ENCODE results near the gene SIN3B.

The SIN3B gene

DNA sequence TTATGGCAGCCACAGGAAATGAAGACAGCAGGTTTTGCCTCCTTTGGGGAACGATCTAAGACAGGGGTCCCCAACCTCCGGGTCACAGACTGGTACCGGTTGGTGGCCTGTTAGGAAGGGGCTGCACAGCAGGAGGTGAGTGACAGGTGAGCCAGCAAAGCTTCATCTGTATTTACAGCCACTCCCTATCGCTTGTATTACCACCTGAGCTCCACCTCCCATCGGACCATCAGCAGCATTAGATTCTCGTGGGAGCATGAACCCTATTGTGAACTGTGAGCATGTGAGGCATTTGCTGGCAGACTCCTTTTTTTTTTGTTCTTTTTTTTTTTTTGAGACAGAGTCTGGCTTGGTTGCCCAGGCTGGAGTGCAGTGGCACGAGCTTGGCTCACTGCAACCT lies 81.8 kb downstream of the SIN3B start:
- H3K9me2 ChIP-seq (replicated peaks; ENCODE audit: low read depth, low read length): no peaks in the 10 kb centered on the region
- H3K79me2 ChIP-seq (ENCODE audit: insufficient read depth, low read length): no peaks in the 10 kb centered on the region
- H3F3A ChIP-seq (ENCODE audit: low read depth): no peaks in the 10 kb centered on the region
- no peak overlapping the region for H3K4me3 ChIP-seq (ENCODE audit: low read length, poor library complexity, severe bottlenecking)
- H3K4me1 ChIP-seq (ENCODE audit: insufficient read depth, low read length, poor library complexity, severe bottlenecking): no peaks in the 10 kb centered on the region
- no peak overlapping the region for H3K4me2 ChIP-seq (ENCODE audit: low read depth, low read length, poor library complexity, severe bottlenecking)
- H4K20me1 ChIP-seq (ENCODE audit: insufficient read depth, low read length, poor library complexity, severe bottlenecking): no peaks in the 10 kb centered on the region
- no peak overlapping the region for H3K9ac ChIP-seq (ENCODE audit: low read depth, low read length, poor library complexity, severe bottlenecking)
- H3K9me3 ChIP-seq (ENCODE audit: insufficient read depth, low read depth, low read length): peaks cover 4% of the 10 kb centered on the region; the same call in 1 of the 2 replicates
- H3K27me3 ChIP-seq (ENCODE audit: insufficient read depth, low read length, poor library complexity, severe bottlenecking): no peaks in the 10 kb centered on the region
- TF ChIP-seq, protein P1, sequence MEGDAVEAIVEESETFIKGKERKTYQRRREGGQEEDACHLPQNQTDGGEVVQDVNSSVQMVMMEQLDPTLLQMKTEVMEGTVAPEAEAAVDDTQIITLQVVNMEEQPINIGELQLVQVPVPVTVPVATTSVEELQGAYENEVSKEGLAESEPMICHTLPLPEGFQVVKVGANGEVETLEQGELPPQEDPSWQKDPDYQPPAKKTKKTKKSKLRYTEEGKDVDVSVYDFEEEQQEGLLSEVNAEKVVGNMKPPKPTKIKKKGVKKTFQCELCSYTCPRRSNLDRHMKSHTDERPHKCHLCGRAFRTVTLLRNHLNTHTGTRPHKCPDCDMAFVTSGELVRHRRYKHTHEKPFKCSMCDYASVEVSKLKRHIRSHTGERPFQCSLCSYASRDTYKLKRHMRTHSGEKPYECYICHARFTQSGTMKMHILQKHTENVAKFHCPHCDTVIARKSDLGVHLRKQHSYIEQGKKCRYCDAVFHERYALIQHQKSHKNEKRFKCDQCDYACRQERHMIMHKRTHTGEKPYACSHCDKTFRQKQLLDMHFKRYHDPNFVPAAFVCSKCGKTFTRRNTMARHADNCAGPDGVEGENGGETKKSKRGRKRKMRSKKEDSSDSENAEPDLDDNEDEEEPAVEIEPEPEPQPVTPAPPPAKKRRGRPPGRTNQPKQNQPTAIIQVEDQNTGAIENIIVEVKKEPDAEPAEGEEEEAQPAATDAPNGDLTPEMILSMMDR (conservative IDR thresholded peaks at IDR 0.05; ENCODE audit: low read length): no peak
- TF ChIP-seq EZH2phosphoT487 (IDR thresholded peaks at IDR 0.05; ENCODE audit: borderline replicate concordance): no peak
- H3K36me3 ChIP-seq (ENCODE audit: insufficient read depth, low read length): no peaks in the 10 kb centered on the region
- no peak overlapping the region for H2AFZ ChIP-seq (ENCODE audit: low read length)

DNA sequence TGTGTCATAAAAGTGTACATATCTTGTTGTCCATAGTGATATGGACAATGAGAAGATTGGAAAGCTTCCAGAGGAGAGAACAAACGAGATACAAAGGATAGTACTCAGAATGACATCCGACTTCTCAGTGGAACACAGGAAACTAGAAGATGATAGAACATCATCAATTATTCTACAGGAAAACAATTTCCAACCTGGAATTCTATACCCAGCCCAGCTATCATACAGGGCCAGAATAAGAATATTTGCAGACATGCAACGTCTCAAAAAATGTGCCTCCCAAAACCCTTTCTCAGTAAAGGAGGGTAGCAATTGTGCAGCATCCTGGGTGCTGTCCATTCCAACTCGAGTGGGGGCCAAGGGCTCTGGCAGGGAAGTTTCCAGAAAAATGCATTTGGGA lies 83.6 kb downstream of the SIN3B start:
- Histone ChIP-seq H3K4me1 (ENCODE audit: insufficient read depth, low read length, poor library complexity, severe bottlenecking) (no peaks in the 10 kb centered on the region), H3K9me2 (replicated peaks; ENCODE audit: low read depth, low read length) (no peaks in the 10 kb centered on the region), H3K36me3 (ENCODE audit: insufficient read depth, low read length) (no peaks in the 10 kb centered on the region), H3K79me2 (ENCODE audit: insufficient read depth, low read length) (no peaks in the 10 kb centered on the region), H2AFZ (ENCODE audit: low read length) (no peak overlapping the region), H3F3A (ENCODE audit: low read depth) (no peaks in the 10 kb centered on the region), H4K20me1 (ENCODE audit: insufficient read depth, low read length, poor library complexity, severe bottlenecking) (no peaks in the 10 kb centered on the region), H3K9me3 (ENCODE audit: insufficient read depth, low read depth, low read length) (peaks cover 4% of the 10 kb centered on the region; the same call in 1 of the 2 replicates), H3K9ac (ENCODE audit: low read depth, low read length, poor library complexity, severe bottlenecking) (no peak overlapping the region), H3K4me3 (ENCODE audit: low read length, poor library complexity, severe bottlenecking) (no peak overlapping the region), H3K4me2 (ENCODE audit: low read depth, low read length, poor library complexity, severe bottlenecking) (no peak overlapping the region), H3K27me3 (ENCODE audit: insufficient read depth, low read length, poor library complexity, severe bottlenecking) (no peaks in the 10 kb centered on the region)
- TF ChIP-seq, protein P1 (conservative IDR thresholded peaks at IDR 0.05; ENCODE audit: low read length): no peak
- no peak for TF ChIP-seq EZH2phosphoT487 (IDR thresholded peaks at IDR 0.05; ENCODE audit: borderline replicate concordance)

DNA sequence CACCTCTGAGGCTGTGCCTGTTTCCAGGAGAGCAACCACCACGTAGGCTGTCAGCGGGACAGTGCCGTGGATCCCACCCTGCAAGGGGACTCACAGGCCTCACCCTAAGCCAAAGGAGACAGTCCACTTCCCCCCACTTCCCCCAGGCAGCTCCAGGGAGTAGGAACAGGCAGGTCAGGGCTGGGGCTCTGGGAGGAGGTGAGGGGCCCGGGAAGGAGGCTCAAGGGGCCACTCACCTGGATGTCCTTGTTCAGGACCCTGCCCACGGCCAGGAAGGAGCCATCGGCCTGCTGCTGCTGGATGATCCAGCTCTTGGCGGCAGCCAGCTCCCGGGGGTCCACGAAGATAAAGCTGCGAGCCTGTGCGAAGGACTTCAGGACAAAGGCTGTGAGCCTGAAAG lies 85.2 kb downstream of the SIN3B start:
- H2AFZ ChIP-seq (ENCODE audit: low read length): no peak overlapping the region
- no peaks in the 10 kb centered on the region for H3K79me2 ChIP-seq (ENCODE audit: insufficient read depth, low read length)
- no peaks in the 10 kb centered on the region for H4K20me1 ChIP-seq (ENCODE audit: insufficient read depth, low read length, poor library complexity, severe bottlenecking)
- no peak overlapping the region for H3K4me2 ChIP-seq (ENCODE audit: low read depth, low read length, poor library complexity, severe bottlenecking)
- no peak overlapping the region for H3K9ac ChIP-seq (ENCODE audit: low read depth, low read length, poor library complexity, severe bottlenecking)
- peaks cover 4% of the 10 kb centered on the region; the same call in 1 of the 2 replicates for H3K9me3 ChIP-seq (ENCODE audit: insufficient read depth, low read depth, low read length)
- no peaks in the 10 kb centered on the region for H3K27me3 ChIP-seq (ENCODE audit: insufficient read depth, low read length, poor library complexity, severe bottlenecking)
- no peaks in the 10 kb centered on the region for H3K4me1 ChIP-seq (ENCODE audit: insufficient read depth, low read length, poor library complexity, severe bottlenecking)
- no peak for TF ChIP-seq EZH2phosphoT487 (IDR thresholded peaks at IDR 0.05; ENCODE audit: borderline replicate concordance)
- TF ChIP-seq, protein P1 (conservative IDR thresholded peaks at IDR 0.05; ENCODE audit: low read length): no peak
- no peaks in the 10 kb centered on the region for H3K36me3 ChIP-seq (ENCODE audit: insufficient read depth, low read length)
- no peaks in the 10 kb centered on the region for H3K9me2 ChIP-seq (replicated peaks; ENCODE audit: low read depth, low read length)
- no peak overlapping the region for H3K4me3 ChIP-seq (ENCODE audit: low read length, poor library complexity, severe bottlenecking)
- no peaks in the 10 kb centered on the region for H3F3A ChIP-seq (ENCODE audit: low read depth)

Measured in Loucy (cell line).